ENCODE data around the gene SMTNL1.

The SMTNL1 gene

DNA sequence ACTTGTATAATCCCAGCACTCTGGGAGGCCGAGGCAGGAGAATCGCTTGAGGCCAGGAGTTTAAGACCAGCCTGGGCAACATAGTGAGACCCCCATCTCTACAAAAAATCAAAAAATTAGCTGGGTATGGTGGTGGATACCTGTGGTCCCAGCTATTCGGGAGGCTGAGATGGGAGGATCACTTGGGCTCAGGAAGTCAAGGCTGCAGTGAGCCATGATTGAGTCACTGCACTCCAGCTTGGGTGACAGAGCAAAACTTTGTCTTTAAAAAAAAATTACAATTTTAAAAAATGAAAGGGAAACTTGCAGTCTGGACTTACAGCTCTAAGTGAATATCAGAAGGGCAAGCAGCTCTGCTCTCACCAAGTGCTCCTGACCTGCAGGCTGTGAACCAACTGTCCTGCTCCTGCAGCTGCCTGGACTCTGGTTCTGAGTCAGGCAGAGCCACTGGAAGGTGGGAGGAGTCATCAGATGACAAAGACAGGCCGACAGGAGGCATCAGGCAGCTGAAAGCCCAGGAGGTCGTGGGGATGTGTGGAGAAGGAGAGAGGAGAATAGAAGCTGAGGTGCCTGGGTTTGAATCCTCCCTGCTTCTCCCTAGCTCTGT, 9.6 kb downstream of the SMTNL1 start:
- H3K4me3 ChIP-seq (ENCODE audit: low read length), result no peak overlapping the region
- TF ChIP-seq, protein P1, sequence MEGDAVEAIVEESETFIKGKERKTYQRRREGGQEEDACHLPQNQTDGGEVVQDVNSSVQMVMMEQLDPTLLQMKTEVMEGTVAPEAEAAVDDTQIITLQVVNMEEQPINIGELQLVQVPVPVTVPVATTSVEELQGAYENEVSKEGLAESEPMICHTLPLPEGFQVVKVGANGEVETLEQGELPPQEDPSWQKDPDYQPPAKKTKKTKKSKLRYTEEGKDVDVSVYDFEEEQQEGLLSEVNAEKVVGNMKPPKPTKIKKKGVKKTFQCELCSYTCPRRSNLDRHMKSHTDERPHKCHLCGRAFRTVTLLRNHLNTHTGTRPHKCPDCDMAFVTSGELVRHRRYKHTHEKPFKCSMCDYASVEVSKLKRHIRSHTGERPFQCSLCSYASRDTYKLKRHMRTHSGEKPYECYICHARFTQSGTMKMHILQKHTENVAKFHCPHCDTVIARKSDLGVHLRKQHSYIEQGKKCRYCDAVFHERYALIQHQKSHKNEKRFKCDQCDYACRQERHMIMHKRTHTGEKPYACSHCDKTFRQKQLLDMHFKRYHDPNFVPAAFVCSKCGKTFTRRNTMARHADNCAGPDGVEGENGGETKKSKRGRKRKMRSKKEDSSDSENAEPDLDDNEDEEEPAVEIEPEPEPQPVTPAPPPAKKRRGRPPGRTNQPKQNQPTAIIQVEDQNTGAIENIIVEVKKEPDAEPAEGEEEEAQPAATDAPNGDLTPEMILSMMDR (conservative IDR thresholded peaks at IDR 0.05; ENCODE audit: low read depth, low read length), result peak; percentile 7
- DNase-seq (ENCODE audit: low read depth), result no peak

DNA sequence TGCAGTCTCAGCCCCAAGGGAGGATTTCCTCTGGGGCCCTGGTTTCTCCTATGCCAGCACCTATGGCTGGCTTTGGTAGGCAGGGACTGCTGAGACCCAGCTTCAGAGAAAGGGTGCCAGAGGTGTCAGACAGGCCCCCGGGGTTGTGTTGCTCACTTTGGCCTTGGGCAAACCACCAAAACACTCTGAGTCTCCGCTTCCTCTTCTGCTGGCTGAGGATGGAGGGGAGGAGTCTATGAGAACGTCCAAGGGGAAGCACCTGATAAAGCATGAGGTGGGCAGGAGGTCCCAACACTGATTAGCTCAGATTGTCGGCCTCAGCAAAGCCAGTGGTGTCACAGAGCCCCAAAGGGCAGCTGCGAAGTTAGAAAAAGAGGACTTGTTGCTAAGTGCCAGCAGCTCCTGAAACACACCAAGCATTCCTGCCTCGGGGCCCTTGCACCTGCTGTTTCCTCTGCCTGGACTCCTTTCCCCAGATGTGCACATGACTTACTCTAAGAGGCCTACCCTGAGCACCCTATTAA, 10.5 kb downstream of the SMTNL1 start:
- DNase-seq (ENCODE audit: low read depth), result no peak
- H3K4me3 ChIP-seq (ENCODE audit: low read length), result no peak overlapping the region
- TF ChIP-seq, protein P1 (conservative IDR thresholded peaks at IDR 0.05; ENCODE audit: low read depth, low read length), result no peak

DNA sequence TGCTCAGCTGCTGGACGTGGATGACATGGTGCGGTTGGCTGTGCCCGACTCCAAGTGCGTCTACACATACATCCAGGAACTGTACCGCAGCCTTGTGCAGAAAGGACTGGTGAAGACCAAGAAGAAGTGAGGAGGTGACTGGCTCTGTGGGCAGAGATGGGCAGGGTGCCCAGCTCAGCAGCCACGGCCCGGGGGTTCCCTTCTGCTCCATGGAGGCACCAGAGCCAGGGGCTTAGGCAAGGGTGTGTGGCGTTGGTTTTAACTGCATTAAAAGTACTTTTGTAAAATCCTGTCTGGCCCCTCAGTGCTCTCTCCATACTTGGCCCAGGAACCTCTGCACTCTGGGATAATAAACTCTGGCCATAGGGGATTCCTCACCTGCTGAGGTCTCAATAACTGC, 12.6 kb downstream of the SMTNL1 start:
- no peak overlapping the region for H3K4me3 ChIP-seq (ENCODE audit: low read length)
- no peak for DNase-seq (ENCODE audit: low read depth)
- TF ChIP-seq, protein P1 (conservative IDR thresholded peaks at IDR 0.05; ENCODE audit: low read depth, low read length), result no peak

DNA sequence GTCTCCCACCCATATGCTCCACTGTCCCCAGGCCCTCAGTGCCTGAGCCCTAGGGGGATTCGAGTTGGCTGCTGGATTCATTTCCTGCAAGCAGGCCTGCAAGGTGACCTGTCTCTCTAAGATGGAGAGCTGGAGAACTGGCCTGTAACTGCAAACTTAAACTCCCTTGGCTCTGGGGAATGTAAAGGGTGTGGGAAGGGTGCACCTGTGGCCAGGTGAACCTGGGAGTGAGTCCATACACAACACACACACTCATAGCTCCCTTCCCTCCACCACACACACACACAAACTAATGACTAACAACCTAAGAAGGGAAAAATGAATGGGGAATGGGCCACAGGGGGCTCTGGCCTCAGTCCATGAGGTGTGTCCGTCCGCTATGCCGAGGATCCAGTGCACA, 14.5 kb downstream of the SMTNL1 start:
- no peak for DNase-seq (ENCODE audit: low read depth)
- no peak overlapping the region for H3K4me3 ChIP-seq (ENCODE audit: low read length)
- TF ChIP-seq, protein P1 (conservative IDR thresholded peaks at IDR 0.05; ENCODE audit: low read depth, low read length), result no peak

DNA sequence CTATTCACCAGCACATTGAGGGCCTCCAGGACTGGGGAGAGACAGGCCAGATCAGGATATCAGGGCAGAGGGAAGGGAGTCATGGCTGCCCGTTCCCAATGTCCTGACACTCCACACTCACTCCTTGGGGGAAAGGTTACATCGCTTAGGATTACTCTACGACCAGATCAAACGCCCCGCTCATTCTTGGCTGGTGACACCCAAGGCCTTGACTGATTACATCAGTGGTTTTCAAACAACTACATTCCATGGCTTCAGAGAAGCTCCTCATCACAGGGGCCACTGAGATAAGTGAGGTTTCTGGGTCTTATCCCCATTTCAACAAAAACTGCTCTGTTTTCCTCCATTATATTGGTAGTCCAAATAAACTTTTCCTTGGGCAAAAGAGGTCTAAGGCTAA, 15.1 kb downstream of the SMTNL1 start:
- TF ChIP-seq, protein P1 (conservative IDR thresholded peaks at IDR 0.05; ENCODE audit: low read depth, low read length), result no peak
- no peak overlapping the region for H3K4me3 ChIP-seq (ENCODE audit: low read length)
- DNase-seq (ENCODE audit: low read depth), result no peak

DNA sequence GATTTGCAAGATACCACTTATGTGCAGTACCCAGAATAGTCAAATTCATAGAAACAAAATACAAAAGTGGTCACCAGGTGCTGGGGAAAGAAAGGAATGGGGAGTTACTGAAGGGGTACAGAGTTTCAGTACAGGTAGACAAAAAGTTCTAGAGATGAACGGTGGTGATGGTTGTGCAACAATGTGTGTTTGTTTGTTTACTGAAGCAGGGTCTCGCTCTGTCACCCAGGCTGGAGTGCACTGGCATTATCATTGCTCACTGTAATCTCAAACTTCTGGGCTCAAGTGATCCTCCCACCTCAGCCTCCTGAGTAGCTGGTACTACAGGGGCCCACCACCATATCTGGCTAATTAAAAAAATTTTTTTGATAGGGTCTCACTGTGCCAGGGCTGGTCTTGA, 18.0 kb downstream of the SMTNL1 start:
- TF ChIP-seq, protein P1 (conservative IDR thresholded peaks at IDR 0.05; ENCODE audit: low read depth, low read length), result no peak
- no peak for DNase-seq (ENCODE audit: low read depth)
- no peak overlapping the region for H3K4me3 ChIP-seq (ENCODE audit: low read length)

DNA sequence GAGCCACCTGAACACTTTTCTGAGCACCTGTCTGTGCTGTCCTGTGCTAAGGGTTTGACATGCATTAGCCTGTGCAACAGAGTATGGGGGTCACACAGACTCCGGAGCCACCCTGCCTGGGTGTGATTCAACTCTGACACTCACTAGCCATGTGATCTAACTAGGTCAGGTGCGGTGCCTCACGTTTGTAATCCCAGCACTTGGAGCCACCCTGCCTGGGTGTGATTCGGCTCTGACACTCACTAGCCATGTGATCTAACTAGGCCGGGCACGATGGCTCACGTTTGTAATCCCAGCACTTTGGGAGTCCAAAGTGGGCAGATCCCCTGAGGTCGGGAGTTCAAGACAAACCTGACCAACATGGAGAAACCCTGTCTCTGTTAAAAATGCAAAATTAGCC, 18.6 kb downstream of the SMTNL1 start:
- TF ChIP-seq, protein P1 (conservative IDR thresholded peaks at IDR 0.05; ENCODE audit: low read depth, low read length), result no peak
- no peak overlapping the region for H3K4me3 ChIP-seq (ENCODE audit: low read length)
- no peak for DNase-seq (ENCODE audit: low read depth)

Measured in retinal pigment epithelial cell (primary cell).